ENCODE data around the gene BPIFA3. TPM values are rescaled to one million over a fixed set of nuclear protein-coding genes. Genes with fewer than 3 reads are reported as not detected.

BPIFA3 gene
- total and polyA plus RNA-seq, 2 of the 8 experiments (the other 6 are each of a cell fraction or from before 2014, with no cell fraction given), result not detected

- no peak overlapping the region for H3K14ac ChIP-seq (ENCODE audit: insufficient read length)
- DNase-seq (ENCODE audit: low read depth in 1 of 2, low spot score in 2 of 2), result no peak
- ChIA-PET CTCF (ENCODE audit: partially characterized antibody) (interaction anchor here (1.1 to 1.7 kb wide), 3 partner anchors 20 to 30 kb away, joined by 4 to 6 read pairs (median 5); no protein-coding TSS in a partner anchor), POLR2A (ENCODE audit: partially characterized antibody) (no interaction called here)
- no peaks in the 10 kb centered on the region for H3K4me1 ChIP-seq (replicated peaks in 1 of 4; ENCODE audit: control insufficient read depth in 3 of 4, insufficient read depth in 4 of 4, low read length in 3 of 4)
- FAIRE-seq, result no peak
- no peak overlapping the region for H2AK5ac ChIP-seq (ENCODE audit: low read depth, low read length)
- no peak overlapping the region for H3K4me2 ChIP-seq (ENCODE audit: insufficient read depth in 1 of 2, low read depth in 2 of 2, low read length in 2 of 2)
- no peak overlapping the region for H3K18ac ChIP-seq (ENCODE audit: extremely low read depth, low read length)
- no peak overlapping the region for H3K27ac ChIP-seq (ENCODE audit: low read depth, low read length)
- no peak overlapping the region for H2AFZ ChIP-seq (ENCODE audit: low read length)
- 88% methylated on average over 7 of the region's 7 CpGs; no CpG with 5 or more reads in 1 of the 2 experiments for WGBS, 2 experiments (ENCODE audit: extremely low coverage in 1 of 2, insufficient coverage in 1 of 2, insufficient read length in 1 of 2, insufficient replicate concordance in 2 of 2, low coverage in 1 of 2, low lambda C conversion rate in 2 of 2, missing lambda C conversion rate in 1 of 2)
- no peak overlapping the region for H3K9ac ChIP-seq (replicated peaks in 1 of 4; ENCODE audit: extremely low read depth in 1 of 4, low read depth in 3 of 4, low read length in 3 of 4)
- H4K5ac ChIP-seq (ENCODE audit: insufficient read length, low read depth, low read length), result no peak overlapping the region
- H4K8ac ChIP-seq (ENCODE audit: extremely low read depth, insufficient read depth, low read length), result no peak overlapping the region
- H3K9me3 ChIP-seq (ENCODE audit: insufficient read depth in 2 of 2, low read depth in 1 of 2, low read length in 1 of 2), result no peaks in the 10 kb centered on the region
- H2BK12ac ChIP-seq (ENCODE audit: low read depth, low read length), result no peak overlapping the region
- H2BK5ac ChIP-seq (ENCODE audit: low read depth, low read length), result no peak overlapping the region
- no peak overlapping the region for H2BK120ac ChIP-seq (replicated peaks; ENCODE audit: low read depth, low read length)
- H3K79me1 ChIP-seq (ENCODE audit: low read depth, low read length), result no peaks in the 10 kb centered on the region
- H3K4me3 ChIP-seq (ENCODE audit: extremely low read depth in 1 of 4, insufficient read depth in 2 of 4, low read depth in 3 of 4, low read length in 4 of 4), result no peak overlapping the region
- H2BK20ac ChIP-seq (ENCODE audit: low read length), result no peak overlapping the region
- no peaks in the 10 kb centered on the region for H3K27me3 ChIP-seq (replicated peaks in 1 of 4; ENCODE audit: control insufficient read depth in 3 of 4, extremely low read depth in 1 of 4, insufficient read depth in 3 of 4, low read length in 3 of 4)
- peaks cover 3% of the 10 kb centered on the region; the same call in 1 of the 2 replicates for H3K23me2 ChIP-seq (ENCODE audit: low read depth, low read length)
- no peaks in the 10 kb centered on the region for H4K20me1 ChIP-seq (replicated peaks in 1 of 2; ENCODE audit: control insufficient read depth in 1 of 2, insufficient read depth in 2 of 2, low read length in 2 of 2)
- no peak overlapping the region for H2BK15ac ChIP-seq (ENCODE audit: low read length)
- H3K79me2 ChIP-seq (ENCODE audit: control insufficient read depth in 1 of 2, insufficient read depth in 2 of 2, low read length in 2 of 2), result no peaks in the 10 kb centered on the region
- no peaks in the 10 kb centered on the region for H3K36me3 ChIP-seq (ENCODE audit: control insufficient read depth in 2 of 4, insufficient read depth in 4 of 4, low read length in 3 of 4)
- H3K4ac ChIP-seq (replicated peaks; ENCODE audit: insufficient read length, low read depth, low read length), result no peak overlapping the region
- no peak overlapping the region for H4K91ac ChIP-seq (replicated peaks; ENCODE audit: insufficient read length, low read length)
- H3K56ac ChIP-seq (replicated peaks; ENCODE audit: insufficient read length, low read depth, low read length), result no peak overlapping the region
- no peak overlapping the region for H3K23ac ChIP-seq (ENCODE audit: insufficient read length)
- no peak for TF ChIP-seq KDM4A (IDR thresholded peaks at IDR 0.05; ENCODE audit: low read depth, low read length, severe bottlenecking)
- TF ChIP-seq, protein P1, sequence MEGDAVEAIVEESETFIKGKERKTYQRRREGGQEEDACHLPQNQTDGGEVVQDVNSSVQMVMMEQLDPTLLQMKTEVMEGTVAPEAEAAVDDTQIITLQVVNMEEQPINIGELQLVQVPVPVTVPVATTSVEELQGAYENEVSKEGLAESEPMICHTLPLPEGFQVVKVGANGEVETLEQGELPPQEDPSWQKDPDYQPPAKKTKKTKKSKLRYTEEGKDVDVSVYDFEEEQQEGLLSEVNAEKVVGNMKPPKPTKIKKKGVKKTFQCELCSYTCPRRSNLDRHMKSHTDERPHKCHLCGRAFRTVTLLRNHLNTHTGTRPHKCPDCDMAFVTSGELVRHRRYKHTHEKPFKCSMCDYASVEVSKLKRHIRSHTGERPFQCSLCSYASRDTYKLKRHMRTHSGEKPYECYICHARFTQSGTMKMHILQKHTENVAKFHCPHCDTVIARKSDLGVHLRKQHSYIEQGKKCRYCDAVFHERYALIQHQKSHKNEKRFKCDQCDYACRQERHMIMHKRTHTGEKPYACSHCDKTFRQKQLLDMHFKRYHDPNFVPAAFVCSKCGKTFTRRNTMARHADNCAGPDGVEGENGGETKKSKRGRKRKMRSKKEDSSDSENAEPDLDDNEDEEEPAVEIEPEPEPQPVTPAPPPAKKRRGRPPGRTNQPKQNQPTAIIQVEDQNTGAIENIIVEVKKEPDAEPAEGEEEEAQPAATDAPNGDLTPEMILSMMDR (IDR thresholded peaks at IDR 0.05; ENCODE audit: control extremely low read depth in 1 of 3, insufficient read depth in 1 of 3, low read depth in 1 of 3, low read length in 3 of 3), result no peak
- no peak for TF ChIP-seq RFX5 (IDR thresholded peaks at IDR 0.05; ENCODE audit: borderline replicate concordance, low read depth, low read length)
- no peak for TF ChIP-seq HDAC6 (IDR thresholded peaks at IDR 0.05; ENCODE audit: low read depth, low read length)
- TF ChIP-seq CHD1 (IDR thresholded peaks at IDR 0.05; ENCODE audit: low read depth, low read length), result no peak
- no peak for TF ChIP-seq EGR1 (IDR thresholded peaks at IDR 0.05; ENCODE audit: borderline replicate concordance, low read depth, low read length)
- TF ChIP-seq TEAD4 (IDR thresholded peaks at IDR 0.05; ENCODE audit: low read depth, low read length), result no peak
- TF ChIP-seq, protein P2, sequence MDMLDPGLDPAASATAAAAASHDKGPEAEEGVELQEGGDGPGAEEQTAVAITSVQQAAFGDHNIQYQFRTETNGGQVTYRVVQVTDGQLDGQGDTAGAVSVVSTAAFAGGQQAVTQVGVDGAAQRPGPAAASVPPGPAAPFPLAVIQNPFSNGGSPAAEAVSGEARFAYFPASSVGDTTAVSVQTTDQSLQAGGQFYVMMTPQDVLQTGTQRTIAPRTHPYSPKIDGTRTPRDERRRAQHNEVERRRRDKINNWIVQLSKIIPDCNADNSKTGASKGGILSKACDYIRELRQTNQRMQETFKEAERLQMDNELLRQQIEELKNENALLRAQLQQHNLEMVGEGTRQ (IDR thresholded peaks at IDR 0.05; ENCODE audit: low read length), result no peak
- no peak for TF ChIP-seq SP4 (IDR thresholded peaks at IDR 0.05; ENCODE audit: low read length)
- no peak for TF ChIP-seq POLR2A (IDR thresholded peaks at IDR 0.05; ENCODE audit: control extremely low read depth in 1 of 2, low read depth in 2 of 2, low read length in 2 of 2)
These were observed 25.4 kb downstream of the BPIFA3 start for GRCh38 chr20:33242319-33243100.

All from H1 (cell line).